Hepatic stellate cell (primary cell): ENCODE data around the gene CRYL1.

Experiments used
- DNase-seq: peaks from one replicate; pipeline ENCODE4 v3.0.0; 2011; ENCODE audit warnings: low spot score

Gene CRYL1

GRCh38 chr13:20422362-20422761 lies 103.3 kb downstream of the CRYL1 start:
- no peak for DNase-seq

GRCh38 chr13:20420938-20421337 lies 104.7 kb downstream of the CRYL1 start:
- no peak for DNase-seq

GRCh38 chr13:20418953-20419352 lies 106.7 kb downstream of the CRYL1 start:
- no peak for DNase-seq

- DNase-seq: no peak
These were observed 109.4 kb downstream of the CRYL1 start for GRCh38 chr13:20416223-20416745.

GRCh38 chr13:20415694-20416107 lies 110.0 kb downstream of the CRYL1 start:
- no peak for DNase-seq

- no peak for DNase-seq
These were observed 110.4 kb downstream of the CRYL1 start for GRCh38 chr13:20415306-20415679.

GRCh38 chr13:20414546-20415305 lies 110.9 kb downstream of the CRYL1 start:
- no peak for DNase-seq

GRCh38 chr13:20412691-20413355 lies 112.8 kb downstream of the CRYL1 start:
- DNase-seq: no peak

GRCh38 chr13:20411638-20412342 lies 113.9 kb downstream of the CRYL1 start:
- no peak for DNase-seq

GRCh38 chr13:20410726-20411125 lies 114.9 kb downstream of the CRYL1 start:
- no peak for DNase-seq

GRCh38 chr13:20408181-20408580 lies 117.5 kb downstream of the CRYL1 start:
- DNase-seq: no peak

- DNase-seq: no peak
These were observed 117.9 kb downstream of the CRYL1 start for GRCh38 chr13:20407759-20408158.

GRCh38 chr13:20405691-20406090 lies 120.0 kb downstream of the CRYL1 start:
- DNase-seq: no peak

- no peak for DNase-seq
These were observed 121.0 kb downstream of the CRYL1 start for GRCh38 chr13:20404488-20405222.

GRCh38 chr13:20403826-20404225 lies 121.8 kb downstream of the CRYL1 start:
- no peak for DNase-seq

- no peak for DNase-seq
These were observed 122.8 kb downstream of the CRYL1 start for GRCh38 chr13:20402881-20403280.

GRCh38 chr13:20401931-20402856 lies 123.5 kb downstream of the CRYL1 start:
- DNase-seq: peak; percentile 29

- DNase-seq: no peak
These were observed 124.1 kb downstream of the CRYL1 start for GRCh38 chr13:20401531-20401930.

GRCh38 chr13:20400774-20401173 lies 124.9 kb downstream of the CRYL1 start:
- no peak for DNase-seq

GRCh38 chr13:20399961-20400360 lies 125.7 kb downstream of the CRYL1 start:
- no peak for DNase-seq

- DNase-seq: no peak
These were observed 126.1 kb downstream of the CRYL1 start for GRCh38 chr13:20399515-20399914.
